Right renal pelvis (tissue), 4 donors: ENCODE data around the gene RAB42. TPM values are rescaled to one million over a fixed set of nuclear protein-coding genes. Genes with fewer than 3 reads are reported as not detected.
"Not testable (repeated sequence)": the region's sequence is repeated elsewhere in the genome, so short reads cannot be mapped to it uniquely, and the experiment has no call there.

Experiments used
- DNase-seq, 4 donors: peaks; one replicate each; pipeline ENCODE4 v3.0.0-alpha.2; 2013; ENCODE audit warnings: low read depth in 4 of 4, low spot score in 3 of 4, missing footprints in 1 of 4
- polyA plus RNA-seq, 4 donors: library from polyadenylated mRNA; unstranded; fragments of 120-200 nt; gene quantifications; one replicate each; pipeline ENCODE4 v1.2.1, GENCODE V29; 2013; ENCODE audit not compliant: insufficient read length in 4 of 4

RAB42 gene
- polyA plus RNA-seq, 4 donors, result 2.1 to 3.2 (median 2.8) TPM

- peak; percentile 88 to 95 (median 90) for DNase-seq
These were observed 10.4 kb upstream of the RAB42 start for GRCh38 chr1:28581531-28582247.

- no peak for DNase-seq
These were observed 9.8 kb upstream of the RAB42 start for GRCh38 chr1:28582248-28582615.

- DNase-seq, result not testable (repeated sequence)
These were observed 5.3 kb upstream of the RAB42 start for GRCh38 chr1:28586585-28587391.

GRCh38 chr1:28592321-28593071 lies 431 bp downstream of the RAB42 start:
- DNase-seq, result no peak

GRCh38 chr1:28593988-28594356 lies 1.9 kb downstream of the RAB42 start:
- not testable (repeated sequence) for DNase-seq

- DNase-seq, result not testable (repeated sequence)
These were observed 2.8 kb downstream of the RAB42 start for GRCh38 chr1:28594686-28595411.

- no peak for DNase-seq
These were observed 3.5 kb downstream of the RAB42 start for GRCh38 chr1:28595412-28596191.

GRCh38 chr1:28596276-28596675 lies 4.2 kb downstream of the RAB42 start:
- DNase-seq, result not testable (repeated sequence)

- no peak for DNase-seq
These were observed 9.6 kb downstream of the RAB42 start for GRCh38 chr1:28601696-28602095.

- DNase-seq, result peak in 1 of 4 donors; percentile 65
These were observed 10.7 kb downstream of the RAB42 start for GRCh38 chr1:28602536-28603439.

- no peak for DNase-seq
These were observed 12.3 kb downstream of the RAB42 start for GRCh38 chr1:28604411-28604810.

- no peak for DNase-seq
These were observed 12.9 kb downstream of the RAB42 start for GRCh38 chr1:28604962-28605361.

GRCh38 chr1:28606771-28607170 lies 14.7 kb downstream of the RAB42 start:
- DNase-seq, result no peak

- no peak for DNase-seq
These were observed 21.1 kb downstream of the RAB42 start for GRCh38 chr1:28613175-28613574.

GRCh38 chr1:28631713-28632112 lies 39.6 kb downstream of the RAB42 start:
- DNase-seq, result no peak

GRCh38 chr1:28632560-28632959 lies 40.5 kb downstream of the RAB42 start:
- DNase-seq, result no peak

GRCh38 chr1:28640766-28641165 lies 48.7 kb downstream of the RAB42 start:
- DNase-seq, result no peak

GRCh38 chr1:28642056-28642846 lies 50.2 kb downstream of the RAB42 start:
- peak in 1 of 4 donors; percentile 26 for DNase-seq
